ENCODE data around the gene UGT1A1.

The UGT1A1 gene

GRCh38 chr2:233799087-233799665 is 39.1 kb downstream of the UGT1A1 start:
- no peak for DNase-seq

DNA sequence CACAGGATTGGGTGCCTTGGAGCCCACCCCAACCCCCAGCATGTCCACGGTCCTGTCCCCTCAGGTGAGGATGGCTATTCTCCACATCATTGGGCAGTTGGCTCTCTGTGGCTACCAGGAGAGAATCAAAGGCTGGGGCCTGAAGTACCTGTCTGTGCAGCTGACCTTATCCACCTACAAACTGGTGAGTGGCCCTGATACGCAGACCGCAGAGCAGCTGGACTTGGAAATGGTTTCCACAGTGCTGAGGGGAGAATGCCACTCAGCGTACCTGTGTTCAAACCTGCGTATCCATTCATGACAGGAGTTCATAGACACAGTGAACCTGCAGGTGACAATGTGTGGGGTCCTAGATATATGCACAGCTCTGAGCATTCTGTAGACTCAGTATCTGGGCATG is 39.6 kb downstream of the UGT1A1 start:
- DNase-seq = no peak

GRCh38 chr2:233800208-233800607 is 40.1 kb downstream of the UGT1A1 start:
- DNase-seq = no peak

- peak; percentile 9 for DNase-seq
Observed at GRCh38 chr2:233801357-233802131, 41.5 kb downstream of the UGT1A1 start.

DNA sequence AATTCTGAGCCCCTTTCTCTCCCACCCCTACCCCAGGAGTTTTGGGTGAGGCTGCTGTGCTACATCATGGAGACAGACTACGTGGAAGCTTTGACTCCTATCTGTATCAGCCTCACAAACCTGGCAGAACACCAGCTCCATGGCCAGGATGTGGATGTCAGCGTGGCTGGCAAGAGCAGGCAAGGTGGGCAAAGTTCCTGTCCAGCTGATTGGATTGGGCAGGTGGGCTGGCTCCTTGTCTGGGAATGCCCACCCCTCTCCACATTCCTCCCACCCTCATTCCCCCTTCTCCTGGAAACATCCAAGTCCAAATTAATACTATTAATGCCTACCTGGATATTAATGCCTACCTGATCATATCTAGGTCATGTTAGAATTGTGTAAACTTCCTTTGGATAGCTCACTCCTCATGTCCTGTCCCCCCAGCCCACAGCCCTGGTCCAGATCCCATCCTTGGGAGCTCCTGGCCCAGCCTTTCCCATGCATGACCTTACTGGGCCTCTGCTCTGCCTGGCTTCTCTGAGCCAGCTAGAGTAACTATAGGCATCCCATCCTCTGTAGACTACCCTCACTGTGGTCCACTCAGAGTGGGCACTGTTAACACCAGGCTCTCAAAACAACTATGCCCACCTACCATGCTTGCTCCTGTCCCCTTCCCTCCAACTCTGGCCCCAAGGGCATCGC is 42.2 kb downstream of the UGT1A1 start:
- no peak for DNase-seq

- DNase-seq = no peak
Observed at GRCh38 chr2:233803292-233803911, 43.3 kb downstream of the UGT1A1 start.

- no peak for DNase-seq
Observed at GRCh38 chr2:233803994-233804393, 43.9 kb downstream of the UGT1A1 start.

GRCh38 chr2:233807215-233807865 is 47.3 kb downstream of the UGT1A1 start:
- DNase-seq = no peak

- DNase-seq = no peak
Observed at GRCh38 chr2:233807966-233808935, 48.2 kb downstream of the UGT1A1 start.

DNA sequence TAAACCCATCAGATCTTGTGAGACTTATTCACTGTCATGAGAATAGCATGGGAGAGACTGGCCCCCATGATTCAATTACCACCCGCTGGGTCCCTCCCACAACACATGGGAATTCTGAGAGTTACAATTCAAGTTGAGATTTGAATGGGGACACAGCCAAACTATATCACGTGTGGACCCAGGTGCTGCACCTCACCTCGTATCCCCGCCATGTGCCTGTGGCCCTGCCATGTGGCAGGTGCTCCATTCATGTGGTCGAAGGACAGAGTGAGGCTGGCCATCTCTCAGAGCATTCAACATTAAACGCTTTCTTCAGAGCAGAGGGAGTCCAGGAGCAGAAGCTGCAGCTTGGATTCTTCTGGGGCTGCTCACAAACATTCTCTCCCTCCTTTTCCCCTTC is 50.3 kb downstream of the UGT1A1 start:
- DNase-seq = no peak

DNA sequence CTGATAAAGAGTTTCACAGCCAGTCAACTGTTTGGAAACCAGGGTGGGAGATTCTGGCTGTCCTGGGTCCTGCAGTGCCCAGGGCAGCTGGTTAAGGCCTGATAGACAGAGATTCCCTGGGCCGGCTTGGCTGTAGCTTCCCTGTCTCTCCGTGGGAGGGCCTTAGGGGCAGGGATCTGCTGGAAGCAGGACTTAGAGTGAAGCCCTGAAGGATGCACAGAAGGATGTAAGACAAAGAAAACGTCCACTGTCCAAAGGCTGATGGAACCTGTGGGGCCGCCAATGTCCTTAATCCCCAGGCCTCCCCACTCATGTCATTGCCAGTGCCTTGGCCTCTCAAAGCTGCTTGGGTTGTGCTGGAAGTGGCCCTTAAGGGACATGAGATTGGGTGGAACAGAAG is 51.0 kb downstream of the UGT1A1 start:
- no peak for DNase-seq

DNA sequence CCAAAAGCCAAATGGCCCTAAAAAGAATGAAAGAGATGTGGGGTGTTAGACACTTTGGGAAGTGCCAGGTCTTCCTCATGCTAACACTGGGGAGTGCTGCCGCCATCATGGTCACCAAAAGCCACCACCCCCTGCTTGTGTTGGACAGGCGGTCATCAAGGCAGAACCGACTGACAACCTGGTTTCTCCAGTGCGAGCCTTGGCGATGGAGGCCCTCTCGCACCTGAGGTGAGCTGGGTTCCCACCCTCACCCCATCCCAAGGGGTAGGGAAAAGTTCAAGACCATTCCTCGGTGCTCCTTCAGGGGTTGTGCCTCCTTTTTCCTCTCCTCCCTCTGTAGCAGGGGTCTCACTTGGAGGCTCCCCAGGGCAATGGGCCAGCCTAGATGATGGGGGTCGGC is 51.7 kb downstream of the UGT1A1 start:
- DNase-seq = no peak

GRCh38 chr2:233813236-233814055 is 53.4 kb downstream of the UGT1A1 start:
- no peak for DNase-seq

GRCh38 chr2:233814056-233814835 is 54.2 kb downstream of the UGT1A1 start:
- no peak for DNase-seq

GRCh38 chr2:233815861-233816260 is 55.8 kb downstream of the UGT1A1 start:
- no peak for DNase-seq

DNA sequence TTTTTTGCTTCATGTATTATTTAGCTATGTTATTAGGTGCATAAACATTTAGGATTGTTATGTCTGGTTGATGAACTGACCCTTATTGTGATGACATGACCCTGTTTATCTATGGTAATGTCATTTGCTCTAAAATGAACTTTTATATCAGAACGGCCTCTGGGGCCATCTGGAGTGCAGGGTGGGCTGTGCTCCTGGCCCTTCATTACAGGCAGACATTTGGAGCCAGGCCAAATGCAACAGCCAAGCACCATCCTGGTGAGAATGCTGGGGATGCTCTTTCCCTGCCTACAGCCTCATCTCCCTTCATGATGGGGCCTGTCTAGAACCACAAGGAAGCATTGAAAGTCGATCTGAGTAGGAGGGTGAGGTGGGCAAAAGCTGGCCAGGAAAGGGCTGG is 56.3 kb downstream of the UGT1A1 start:
- no peak for DNase-seq

DNA sequence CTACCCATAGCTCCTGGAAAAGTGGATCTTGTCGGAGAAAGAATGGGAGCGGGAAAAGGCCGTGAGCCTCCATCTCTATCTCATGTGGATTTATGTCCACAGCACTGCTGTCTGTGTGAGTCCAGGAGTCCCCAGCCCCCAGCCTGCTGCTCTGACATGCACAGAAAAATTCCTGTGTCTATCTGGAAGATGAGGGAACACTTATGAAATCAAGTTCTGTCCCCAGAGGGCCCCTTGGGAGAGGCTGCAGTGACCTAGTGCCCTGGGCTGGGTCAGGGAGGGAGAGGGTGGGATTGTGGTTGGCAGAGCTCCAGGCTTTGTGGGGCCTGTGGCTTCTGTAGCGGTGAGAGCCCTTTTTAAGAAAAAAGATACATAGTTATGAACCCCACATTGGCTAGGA is 56.7 kb downstream of the UGT1A1 start:
- no peak for DNase-seq

DNA sequence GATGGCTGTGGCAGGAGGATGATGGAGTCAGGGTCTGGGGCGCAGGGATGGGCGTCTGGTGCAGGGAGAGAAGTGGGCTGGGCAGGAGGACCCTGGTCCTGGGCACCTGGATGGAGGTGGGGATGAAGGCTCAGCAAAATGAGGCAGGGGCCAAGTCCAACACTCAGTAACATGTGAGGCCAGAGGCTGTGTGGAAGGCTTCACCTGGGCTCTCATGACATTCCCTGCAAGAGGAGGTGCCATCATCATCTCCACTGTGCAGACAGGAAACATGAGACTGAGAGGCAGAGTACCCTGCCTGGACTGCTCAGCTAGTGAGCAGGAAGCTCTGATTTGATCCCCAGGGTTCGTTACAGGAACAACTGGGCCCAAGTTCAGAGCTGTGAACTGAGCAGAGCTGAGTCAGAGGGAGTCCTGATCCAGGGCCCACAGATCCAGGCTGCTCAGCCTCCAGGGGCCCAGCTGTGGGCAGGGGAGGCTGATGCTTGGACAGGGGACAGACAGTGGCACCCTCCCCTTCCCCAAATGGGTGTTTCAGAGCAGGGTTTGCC is 57.4 kb downstream of the UGT1A1 start:
- DNase-seq = no peak

DNA sequence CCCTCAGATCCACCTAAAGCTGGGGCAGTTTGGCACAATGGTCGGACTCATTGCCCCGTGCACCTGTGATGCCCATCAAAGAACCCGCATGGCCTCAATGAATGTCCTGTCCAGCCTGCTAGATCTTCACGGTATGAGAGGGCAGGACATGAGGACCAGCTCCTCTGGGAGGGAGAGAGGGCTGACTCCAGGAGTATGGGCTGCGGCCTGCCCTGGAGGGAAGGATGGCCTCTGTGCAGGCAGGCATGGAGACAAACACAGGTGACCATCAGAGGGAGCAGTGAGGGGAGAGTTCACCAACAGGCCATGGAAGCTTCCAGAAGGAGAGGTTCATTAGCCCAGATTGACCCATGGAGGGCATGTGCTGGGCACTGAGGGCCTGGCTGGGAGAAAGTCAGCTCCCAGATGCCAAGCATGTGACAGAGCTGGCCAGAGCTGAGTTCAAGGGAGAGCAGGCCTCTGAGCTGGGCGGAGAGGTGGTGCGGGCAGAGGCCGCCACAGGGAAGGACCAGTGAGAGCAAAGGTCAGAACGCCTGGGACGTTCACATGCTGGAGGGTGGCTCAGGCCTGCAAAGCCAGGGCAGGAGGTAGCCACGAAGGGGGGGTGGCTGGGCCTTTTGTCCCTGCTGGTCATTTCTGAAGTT is 58.0 kb downstream of the UGT1A1 start:
- DNase-seq = no peak
